ENCODE data around the gene BST2. TPM values are rescaled to one million over a fixed set of nuclear protein-coding genes. Genes with fewer than 3 reads are reported as not detected.

Gene BST2
- total RNA-seq, 2 experiments from 2014 or later: 62.0 to 70.7 TPM

- peaks cover 11% of the 10 kb centered on the region for H3K4me1 Mint-ChIP-seq
- H3K4me3 Mint-ChIP-seq: peak overlapping the region; percentile 91
- peak overlapping the region; percentile 87 for H3K27ac Mint-ChIP-seq
- DNase-seq (no peak), ATAC-seq (no peak)
- H3K36me3 Mint-ChIP-seq (ENCODE audit: low read depth): peaks cover 9% of the 10 kb centered on the region
- ChIA-PET CTCF (interaction anchor here (1.0 to 1.5 kb wide), 3 partner anchors 15 to 77 kb away, joined by 3 to 9 read pairs (median 4); no protein-coding TSS in a partner anchor), POLR2A (interaction anchor here (1.3 to 1.9 kb wide), 2 partner anchors 13 to 110 kb away, joined by 4 to 10 read pairs; partner anchors contain the start of genes BST2 and DDA1)
- intact Hi-C loops (cut with DNase I, micrococcal nuclease): loop anchor here (1.0 to 5.0 kb wide), 10 partner anchors 12 to 1341 kb away; partner anchors contain the start of genes GTPBP3 (in 2 of the 2), BABAM1 (in 1 of the 2), BST2 (in 1 of the 2) and COLGALT1 (in 1 of the 2)
- no peaks in the 10 kb centered on the region for H3K27me3 Mint-ChIP-seq
- no peaks in the 10 kb centered on the region for H3K9me3 Mint-ChIP-seq (ENCODE audit: low read depth)
Observed at GRCh38 chr19:17418710-17419109, 13.3 kb upstream of the BST2 start.

GRCh38 chr19:17415121-17415520 lies 9.7 kb upstream of the BST2 start:
- Mint-ChIP-seq H3K4me3 (no peak overlapping the region), H3K4me1 (peaks cover 7% of the 10 kb centered on the region), H3K27me3 (no peaks in the 10 kb centered on the region), H3K9me3 (ENCODE audit: low read depth) (no peaks in the 10 kb centered on the region), H3K36me3 (ENCODE audit: low read depth) (peaks cover 7% of the 10 kb centered on the region), H3K27ac (no peak overlapping the region)
- CTCF ChIA-PET: interaction anchor here (1.0 kb wide), 1 partner anchor 34 kb away, joined by 3 read pairs; no protein-coding TSS in a partner anchor
- ATAC-seq (no peak), DNase-seq (no peak)
- intact Hi-C loops (cut with DNase I, micrococcal nuclease): loop anchor here in 1 of 2 experiments (5.0 kb wide), 1 partner anchor 1338 kb away; the partner anchor contains the start of gene TPM4
- POLR2A ChIA-PET: no interaction called here

GRCh38 chr19:17414097-17414496 lies 8.7 kb upstream of the BST2 start:
- Mint-ChIP-seq H3K4me1 (peaks cover 2% of the 10 kb centered on the region), H3K27me3 (no peaks in the 10 kb centered on the region), H3K36me3 (ENCODE audit: low read depth) (peaks cover 7% of the 10 kb centered on the region), H3K27ac (no peak overlapping the region), H3K4me3 (no peak overlapping the region), H3K9me3 (ENCODE audit: low read depth) (no peaks in the 10 kb centered on the region)
- ATAC-seq: no peak
- ChIA-PET CTCF (interaction anchor here (1.0 kb wide), 1 partner anchor 33 kb away, joined by 3 read pairs; no protein-coding TSS in a partner anchor), POLR2A (no interaction called here)
- intact Hi-C loops (cut with DNase I, micrococcal nuclease): no loop called here
- DNase-seq: no peak

DNA sequence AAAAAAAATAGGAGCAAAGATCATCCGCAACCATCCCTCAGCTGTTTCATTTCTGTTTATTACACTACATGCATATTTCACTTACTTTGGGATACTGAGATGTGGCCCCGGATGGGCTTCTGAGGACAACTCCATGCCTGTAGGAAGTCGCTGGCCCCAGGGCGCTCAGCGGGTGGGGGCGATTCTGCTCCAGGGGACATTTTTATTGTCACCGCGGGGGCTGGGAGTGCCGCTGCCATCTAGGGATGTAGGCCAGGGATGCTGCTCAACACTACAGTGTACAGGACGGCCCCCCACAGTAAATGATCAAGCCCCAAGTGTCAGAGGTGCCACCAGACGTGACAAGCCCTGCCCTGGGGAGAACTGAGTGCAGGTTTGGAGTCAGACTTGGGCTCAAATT lies 6.4 kb upstream of the BST2 start:
- Mint-ChIP-seq H3K9me3 (ENCODE audit: low read depth) (no peaks in the 10 kb centered on the region), H3K36me3 (ENCODE audit: low read depth) (peaks cover 5% of the 10 kb centered on the region), H3K4me3 (no peak overlapping the region), H3K4me1 (peaks cover 9% of the 10 kb centered on the region), H3K27ac (no peak overlapping the region), H3K27me3 (no peaks in the 10 kb centered on the region)
- intact Hi-C loops (cut with DNase I, micrococcal nuclease): no loop called here
- ChIA-PET CTCF (interaction anchor here (0.8 to 1.3 kb wide), 2 partner anchors 54 to 157 kb away, joined by 3 to 6 read pairs; no protein-coding TSS in a partner anchor), POLR2A (no interaction called here)
- no peak for ATAC-seq
- no peak for DNase-seq

DNA sequence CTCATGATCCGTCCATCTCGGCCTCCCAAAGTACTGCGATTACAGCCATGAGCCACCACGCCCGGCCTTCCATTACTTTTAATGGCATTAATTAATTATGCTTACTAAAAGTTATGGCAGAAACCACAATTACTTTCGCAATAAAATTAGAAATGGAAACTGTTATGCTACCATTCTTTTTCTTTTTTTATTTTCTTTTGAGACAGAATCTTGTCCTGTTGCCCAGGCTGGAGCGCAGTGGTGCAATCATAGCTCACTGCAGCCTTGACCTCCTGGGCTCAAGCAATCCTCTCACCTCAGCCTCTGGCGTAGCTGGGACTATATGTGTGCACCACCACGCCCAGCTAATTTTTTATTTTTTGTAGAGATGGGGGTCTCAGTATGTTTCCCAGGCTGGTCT lies 4.6 kb upstream of the BST2 start:
- no peak for DNase-seq
- no peaks in the 10 kb centered on the region for H3K27me3 Mint-ChIP-seq

DNA sequence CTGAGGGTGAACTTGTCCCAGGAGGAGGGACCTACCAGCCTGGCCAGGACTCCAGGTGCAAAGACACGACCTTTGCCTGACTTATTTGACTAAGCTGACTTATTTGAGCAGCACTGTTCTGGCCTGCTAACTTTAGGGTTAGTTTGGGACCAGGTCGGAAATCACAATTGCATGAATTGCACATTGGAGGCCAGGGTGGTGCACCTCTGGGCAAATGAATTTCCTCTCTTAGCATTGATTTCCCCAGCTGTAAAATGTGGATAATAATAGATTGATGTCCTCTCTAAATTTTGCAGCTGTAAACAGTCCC lies 1.4 kb upstream of the BST2 start:
- peak overlapping the region; percentile 76 for H3K4me3 Mint-ChIP-seq
- CTCF ChIA-PET: interaction anchor here (0.7 to 1.4 kb wide), 5 partner anchors 13 to 91 kb away, joined by 3 to 5 read pairs (median 5); partner anchors contain the start of gene MVB12A
- H3K4me1 Mint-ChIP-seq: peaks cover 28% of the 10 kb centered on the region
- H3K27me3 Mint-ChIP-seq: no peaks in the 10 kb centered on the region
- peak overlapping the region; percentile 90 for H3K27ac Mint-ChIP-seq
- intact Hi-C loops (cut with DNase I, micrococcal nuclease): loop anchor here in 1 of 2 experiments (1.0 kb wide), 1 partner anchor 12 kb away; no protein-coding TSS in a partner anchor
- peaks cover 3% of the 10 kb centered on the region for H3K36me3 Mint-ChIP-seq (ENCODE audit: low read depth)
- no peaks in the 10 kb centered on the region for H3K9me3 Mint-ChIP-seq (ENCODE audit: low read depth)
- no peak for ATAC-seq
- no peak for DNase-seq
- POLR2A ChIA-PET: interaction anchor here (1.2 to 2.0 kb wide), 2 partner anchors 13 to 140 kb away, joined by 4 to 10 read pairs; partner anchors contain the start of genes BABAM1 and MVB12A

More for the DNA sequence above, 4.6 kb upstream of the BST2 start:
- H3K36me3 Mint-ChIP-seq (ENCODE audit: low read depth): peaks cover 5% of the 10 kb centered on the region
- no peaks in the 10 kb centered on the region for H3K9me3 Mint-ChIP-seq (ENCODE audit: low read depth)
- ATAC-seq: no peak
- peaks cover 16% of the 10 kb centered on the region for H3K4me1 Mint-ChIP-seq
- H3K27ac Mint-ChIP-seq: no peak overlapping the region
- ChIA-PET POLR2A (no interaction called here), CTCF (no interaction called here)
- intact Hi-C loops (cut with DNase I, micrococcal nuclease): no loop called here
- H3K4me3 Mint-ChIP-seq: no peak overlapping the region

DNA sequence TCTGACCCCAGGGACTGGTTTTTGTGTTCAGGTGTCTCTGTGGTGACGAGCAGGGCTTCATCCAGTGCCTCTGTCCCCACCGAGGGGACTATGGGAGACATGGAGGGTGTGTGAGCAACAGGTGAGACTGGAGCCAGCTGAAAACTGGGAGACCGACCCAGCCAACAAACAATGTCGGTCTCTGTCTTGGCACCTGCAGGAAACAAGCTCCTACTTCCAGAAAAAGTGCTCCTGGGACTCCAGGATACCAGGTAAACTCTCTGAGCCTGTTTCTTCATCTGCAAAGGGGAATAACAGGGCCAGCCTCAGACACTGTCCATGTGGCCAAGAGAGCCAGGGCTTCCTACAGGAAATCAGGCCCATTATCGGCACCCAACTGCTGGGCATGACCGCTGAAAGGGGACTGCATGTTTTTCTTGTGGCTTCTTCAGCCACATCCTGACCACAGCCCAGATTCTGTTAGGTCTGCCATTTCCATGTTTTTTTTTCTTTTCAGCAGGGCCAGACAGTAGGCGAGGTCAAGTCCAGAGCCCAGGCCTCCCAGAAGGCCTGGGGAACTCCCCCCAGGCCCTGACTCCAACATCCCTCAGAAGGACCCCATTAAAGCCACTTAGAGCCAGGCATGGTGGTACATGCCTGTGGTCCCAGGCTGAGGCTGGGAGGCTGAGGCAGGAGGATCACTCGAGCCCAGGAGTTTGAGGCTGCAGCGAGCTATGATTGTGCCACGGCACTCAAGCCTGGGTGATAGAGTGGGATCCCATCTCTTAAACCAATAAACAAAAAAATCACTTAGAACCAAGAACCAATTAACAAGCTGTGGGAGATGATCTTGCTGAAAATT lies 836 bp upstream of the BST2 start:
- DNase-seq: peak; percentile 51
- Mint-ChIP-seq H3K4me3 (peak overlapping the region; percentile 76), H3K4me1 (peaks cover 28% of the 10 kb centered on the region), H3K27me3 (no peaks in the 10 kb centered on the region), H3K27ac (peak overlapping the region; percentile 90), H3K36me3 (ENCODE audit: low read depth) (peaks cover 7% of the 10 kb centered on the region), H3K9me3 (ENCODE audit: low read depth) (no peaks in the 10 kb centered on the region)
- POLR2A ChIA-PET: interaction anchor here (1.2 to 2.0 kb wide), 3 partner anchors 13 to 191 kb away, joined by 3 to 10 read pairs (median 4); partner anchors contain the start of genes BABAM1, MVB12A and USE1
- peak; percentile 5 for ATAC-seq
- intact Hi-C loops (cut with DNase I, micrococcal nuclease): loop anchor here in 1 of 2 experiments (1.0 kb wide), 1 partner anchor 13 kb away; no protein-coding TSS in a partner anchor
- CTCF ChIA-PET: interaction anchor here (0.7 to 1.4 kb wide), 9 partner anchors 13 to 92 kb away, joined by 3 to 7 read pairs (median 5); partner anchors contain the start of gene MVB12A

DNA sequence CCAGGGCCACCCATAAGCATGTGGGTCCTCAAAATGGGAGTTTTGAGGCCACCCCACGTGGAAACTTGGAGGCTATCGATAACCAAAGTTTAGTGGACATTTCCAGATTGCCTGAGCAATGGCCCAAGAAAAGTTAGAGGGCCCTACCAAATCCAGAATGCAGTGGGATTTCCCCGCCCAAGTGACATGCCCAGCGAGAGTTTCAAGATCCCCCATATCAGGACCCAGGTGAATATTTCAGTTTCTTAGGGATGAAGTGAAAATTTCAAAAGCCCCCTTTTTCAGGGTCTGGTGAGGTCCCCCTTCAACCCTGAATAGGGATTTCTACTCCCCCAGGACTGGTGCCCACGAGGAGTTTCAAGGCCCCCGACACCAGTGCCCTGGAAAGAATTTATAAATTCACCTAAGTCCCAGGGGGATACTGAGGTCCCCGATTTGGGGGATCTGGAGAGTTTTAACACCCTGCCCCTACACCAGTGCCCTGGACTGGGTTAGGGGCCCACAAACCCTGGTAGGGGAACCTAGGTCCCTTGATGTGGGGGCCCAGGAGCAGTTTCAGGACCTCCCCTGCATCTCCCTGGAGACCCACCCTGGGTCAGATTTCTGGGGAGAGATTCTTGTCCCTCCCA lies 695 bp downstream of the BST2 start:
- no peak for ATAC-seq
- peak overlapping the region; percentile 90 for H3K27ac Mint-ChIP-seq

DNA sequence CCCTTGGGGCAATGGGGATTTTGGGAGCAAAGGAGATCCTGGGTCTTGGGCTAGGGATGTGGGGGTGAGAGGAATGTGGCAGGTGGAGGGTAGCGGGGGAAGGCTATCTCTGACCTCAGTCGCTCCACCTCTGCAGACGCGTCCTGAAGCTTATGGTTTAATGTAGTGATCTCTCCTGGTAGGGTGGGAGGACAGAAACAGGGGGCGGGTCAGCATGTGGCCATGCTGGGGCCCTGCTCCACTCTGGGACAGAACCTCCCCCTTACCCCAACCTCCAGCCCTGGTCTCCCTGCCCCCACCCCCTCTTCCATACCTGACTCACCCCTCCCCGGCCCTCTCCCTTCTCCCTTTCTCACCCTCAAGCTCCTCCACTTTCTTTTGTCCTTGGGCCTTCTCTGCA lies 1.4 kb downstream of the BST2 start:
- Mint-ChIP-seq H3K4me3 (peak overlapping the region; percentile 76), H3K27me3 (no peaks in the 10 kb centered on the region), H3K36me3 (ENCODE audit: low read depth) (peaks cover 7% of the 10 kb centered on the region), H3K27ac (peak overlapping the region; percentile 90), H3K4me1 (peaks cover 28% of the 10 kb centered on the region), H3K9me3 (ENCODE audit: low read depth) (no peaks in the 10 kb centered on the region)
- ATAC-seq: no peak
- DNase-seq: no peak
- ChIA-PET POLR2A (no interaction called here), CTCF (interaction anchor here (0.6 to 1.7 kb wide), 5 partner anchors 15 to 1284 kb away, joined by 3 to 9 read pairs (median 3); partner anchors contain the start of gene MVB12A)
- intact Hi-C loops (cut with DNase I, micrococcal nuclease): loop anchor here in 1 of 2 experiments (2.0 kb wide), 1 partner anchor 13 kb away; no protein-coding TSS in a partner anchor

More for the DNA sequence above, 695 bp downstream of the BST2 start:
- H3K27me3 Mint-ChIP-seq: no peaks in the 10 kb centered on the region
- POLR2A ChIA-PET: interaction anchor here (0.6 to 1.5 kb wide), 3 partner anchors 95 to 325 kb away, joined by 3 to 6 read pairs (median 5); partner anchors contain the start of genes DDA1 and USE1
- no peaks in the 10 kb centered on the region for H3K9me3 Mint-ChIP-seq (ENCODE audit: low read depth)
- no peak for DNase-seq
- peaks cover 7% of the 10 kb centered on the region for H3K36me3 Mint-ChIP-seq (ENCODE audit: low read depth)
- intact Hi-C loops (cut with DNase I, micrococcal nuclease): loop anchor here (1.0 to 2.0 kb wide), 2 partner anchors 14 to 15 kb away; no protein-coding TSS in a partner anchor
- peaks cover 28% of the 10 kb centered on the region for H3K4me1 Mint-ChIP-seq
- peak overlapping the region; percentile 76 for H3K4me3 Mint-ChIP-seq
- CTCF ChIA-PET: interaction anchor here (0.6 to 1.7 kb wide), 5 partner anchors 15 to 72 kb away, joined by 3 to 7 read pairs (median 5); no protein-coding TSS in a partner anchor

GRCh38 chr19:17402982-17403855 lies 2.2 kb downstream of the BST2 start:
- intact Hi-C loops (cut with DNase I, micrococcal nuclease): loop anchor here in 1 of 2 experiments (1.0 kb wide), 1 partner anchor 12 kb away; no protein-coding TSS in a partner anchor
- peak; percentile 53 for ATAC-seq
- H3K27me3 Mint-ChIP-seq: no peaks in the 10 kb centered on the region

More at GRCh38 chr19:17402982-17403855, 2.2 kb downstream of the BST2 start:
- Mint-ChIP-seq H3K27ac (peak overlapping the region; percentile 72), H3K4me3 (peak overlapping the region; percentile 76), H3K9me3 (ENCODE audit: low read depth) (no peaks in the 10 kb centered on the region), H3K36me3 (ENCODE audit: low read depth) (peaks cover 7% of the 10 kb centered on the region), H3K4me1 (peaks cover 28% of the 10 kb centered on the region)
- POLR2A ChIA-PET: interaction anchor here (0.6 kb wide), 1 partner anchor 399 kb away, joined by 3 read pairs; no protein-coding TSS in a partner anchor
- peak; percentile 78 for DNase-seq
- CTCF ChIA-PET: interaction anchor here (0.6 to 1.7 kb wide), 6 partner anchors 13 to 69 kb away, joined by 3 to 9 read pairs (median 3); partner anchors contain the start of gene MVB12A

Data from activated CD4-positive, alpha-beta T cell treated with anti-CD3 and anti-CD28 coated beads for 36 hours (primary cell).